CD4-positive, alpha-beta T cell treated with Interleukin-12 subunit alpha and Interleukin-12 subunit beta, for 1 hour (primary cell): Measurements from ENCODE around the gene NAA40.
"Not testable (repeated sequence)": the region's sequence is repeated elsewhere in the genome, so short reads cannot be mapped to it uniquely, and the experiment has no call there.

ENCODE experiments used
- DNase-seq: peaks from one replicate; pipeline ENCODE4 v3.0.0-alpha.2; 2020

NAA40 gene

DNA sequence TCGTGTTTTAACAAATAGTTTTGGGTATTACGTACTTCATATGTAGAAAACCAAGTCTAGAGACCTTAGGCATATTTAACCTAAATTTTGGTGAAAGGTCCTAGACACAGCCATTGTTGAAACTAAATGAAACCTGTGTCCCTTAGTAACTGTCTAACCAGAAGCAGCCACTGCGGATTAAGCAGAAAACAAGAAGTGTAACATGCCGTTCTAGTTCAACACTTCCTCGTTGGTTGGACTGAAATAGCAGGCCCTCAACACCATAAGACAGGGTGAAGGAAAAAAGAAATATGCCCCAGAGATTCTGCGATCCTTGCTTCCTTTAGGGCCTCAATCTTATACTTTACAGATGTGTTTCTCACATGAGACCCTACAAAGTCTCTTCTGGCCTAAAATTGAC, 2.0 kb downstream of the NAA40 start:
- no peak for DNase-seq

DNA sequence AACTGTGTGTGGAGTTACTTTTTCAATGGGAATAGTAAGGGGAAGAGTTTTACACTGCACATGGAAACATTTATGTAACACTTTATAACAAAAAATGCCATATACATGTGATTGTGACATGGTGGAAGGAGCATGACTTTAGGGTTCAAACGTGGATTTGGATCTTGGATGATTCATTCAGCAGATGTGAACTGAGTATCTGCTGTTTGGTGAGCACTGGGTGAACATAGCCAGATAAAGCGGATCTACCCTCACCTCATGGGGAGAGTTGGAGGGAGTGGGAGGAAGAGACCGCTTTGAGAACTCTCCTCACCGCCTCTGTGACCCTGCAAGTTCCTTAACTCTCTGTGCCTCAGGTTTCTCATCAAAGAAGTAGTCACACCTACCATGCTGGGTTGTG, 3.1 kb downstream of the NAA40 start:
- DNase-seq, result no peak

DNA sequence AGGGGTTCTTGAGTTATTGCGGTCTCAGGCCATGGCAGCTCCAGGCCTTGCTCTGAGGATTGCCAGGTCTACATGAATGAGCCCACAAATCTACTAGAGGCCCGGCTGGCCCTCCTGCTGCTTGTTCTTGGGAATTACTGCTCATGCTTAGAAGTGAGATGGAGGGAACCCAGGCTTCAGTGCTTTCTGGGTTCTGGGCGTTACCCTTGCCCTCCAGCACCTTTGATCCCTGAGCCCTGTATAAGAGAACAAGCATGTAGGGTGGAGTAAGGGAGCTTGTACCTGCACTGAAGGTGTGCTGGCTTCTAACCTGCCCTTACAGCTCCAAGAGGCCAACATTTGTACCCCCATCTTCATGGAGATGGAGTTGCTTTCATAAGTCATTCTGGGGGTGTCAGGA, 4.0 kb downstream of the NAA40 start:
- no peak for DNase-seq

DNA sequence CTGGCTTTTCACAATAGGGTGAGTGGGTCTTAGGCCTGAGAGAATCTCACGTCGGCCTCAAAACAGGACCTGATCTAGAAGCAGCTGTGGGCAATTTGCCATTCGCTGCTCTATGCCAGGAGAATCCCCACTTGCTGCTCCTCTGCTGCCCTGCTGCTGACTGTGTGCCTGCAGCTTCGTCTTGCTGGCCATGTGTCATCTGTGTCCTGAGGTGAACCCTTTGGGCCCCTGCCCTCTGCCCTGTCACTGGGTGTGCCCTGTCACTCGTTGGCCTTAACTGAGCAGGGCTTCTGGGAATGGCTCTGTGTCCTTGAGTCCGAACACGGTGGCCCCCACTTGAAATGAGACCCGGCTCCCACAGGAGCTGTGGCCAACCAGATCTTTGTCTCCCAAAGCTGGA, 6.2 kb downstream of the NAA40 start:
- no peak for DNase-seq

DNA sequence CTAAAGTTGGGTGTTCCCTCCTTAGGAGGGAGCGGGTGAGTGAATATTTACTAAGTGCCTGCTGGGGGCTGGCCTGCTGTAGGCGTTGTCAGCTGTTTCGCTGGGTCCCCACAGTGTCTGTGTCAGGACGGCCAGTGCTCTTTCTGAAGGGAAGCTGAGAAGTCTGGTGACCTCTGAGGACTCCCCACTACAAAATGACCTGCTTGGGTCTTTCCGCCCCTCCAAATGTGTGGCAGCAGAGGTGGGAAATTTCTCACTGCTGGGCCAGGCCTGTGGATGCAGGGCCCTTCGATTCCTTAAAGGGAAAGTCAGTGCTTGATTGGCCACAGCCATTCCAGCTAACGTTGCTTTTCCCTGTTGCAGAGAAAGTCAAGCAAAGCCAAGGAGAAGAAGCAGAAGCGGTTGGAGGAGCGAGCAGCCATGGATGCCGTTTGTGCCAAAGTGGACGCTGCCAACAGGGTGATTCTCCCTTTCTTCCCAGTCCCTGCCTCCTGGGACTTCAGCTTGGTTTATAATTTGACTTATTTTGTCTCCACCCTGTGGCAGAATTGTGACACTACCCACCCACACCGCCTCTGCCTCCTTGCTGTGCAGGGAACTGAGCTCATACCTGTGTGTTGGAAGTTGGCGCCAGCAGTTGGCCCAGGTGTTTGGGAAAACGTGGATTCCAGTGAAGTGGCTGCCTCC, 6.8 kb downstream of the NAA40 start:
- DNase-seq, result peak; percentile 68

DNA sequence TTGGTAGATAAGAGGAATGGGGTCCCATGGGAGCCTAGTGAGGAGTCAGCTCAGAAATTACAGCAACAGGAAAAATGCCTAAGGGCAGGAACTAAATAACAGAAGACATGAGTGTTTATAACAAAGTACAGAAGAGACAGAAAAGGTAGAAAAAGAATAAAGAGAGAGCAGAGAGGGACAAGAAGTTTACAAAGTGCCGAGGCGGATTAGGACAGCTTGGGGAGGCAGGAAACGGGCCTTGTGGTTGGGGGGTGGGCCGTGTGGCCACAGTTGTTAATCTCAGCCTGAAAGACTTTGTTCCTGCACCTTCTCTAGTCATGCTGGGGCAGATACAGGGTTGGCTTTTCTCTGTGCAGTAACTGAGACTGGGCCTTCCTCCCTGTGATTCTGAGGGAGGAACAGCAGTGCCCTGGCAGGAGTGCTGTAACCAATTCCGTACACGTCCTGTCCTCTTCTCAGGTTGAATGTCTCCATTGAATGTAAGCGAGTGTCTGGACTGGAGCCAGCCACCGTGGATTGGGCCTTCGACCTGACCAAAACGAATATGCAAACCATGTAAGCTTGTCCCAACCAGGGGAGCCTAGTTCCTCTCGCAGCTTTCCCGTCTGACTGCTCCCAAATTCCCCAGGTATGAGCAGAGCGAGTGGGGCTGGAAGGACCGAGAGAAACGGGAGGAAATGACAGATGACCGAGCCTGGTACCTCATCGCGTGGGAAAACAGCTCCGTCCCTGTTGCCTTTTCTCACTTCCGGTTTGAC, 13.2 kb downstream of the NAA40 start:
- DNase-seq, result peak; percentile 44

DNA sequence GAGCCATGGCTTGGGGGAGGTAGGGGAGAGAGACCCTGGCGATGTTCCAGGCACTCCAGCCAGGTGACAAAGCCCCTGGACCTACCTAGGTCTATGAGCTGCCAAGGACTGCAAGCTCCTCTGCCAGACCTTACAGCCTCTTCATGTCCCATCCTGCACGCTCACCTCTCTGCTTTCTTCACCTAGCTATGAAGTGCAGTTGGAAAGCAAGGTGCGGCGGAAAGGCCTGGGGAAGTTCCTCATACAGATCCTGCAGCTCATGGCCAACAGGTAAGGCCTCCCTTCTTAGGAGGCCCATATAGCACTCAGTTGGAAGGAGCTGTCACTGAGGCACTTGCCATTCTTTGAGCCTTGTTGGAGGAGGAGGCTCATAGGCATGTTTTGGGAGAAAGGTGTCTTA, 13.8 kb downstream of the NAA40 start:
- DNase-seq, result no peak

DNA sequence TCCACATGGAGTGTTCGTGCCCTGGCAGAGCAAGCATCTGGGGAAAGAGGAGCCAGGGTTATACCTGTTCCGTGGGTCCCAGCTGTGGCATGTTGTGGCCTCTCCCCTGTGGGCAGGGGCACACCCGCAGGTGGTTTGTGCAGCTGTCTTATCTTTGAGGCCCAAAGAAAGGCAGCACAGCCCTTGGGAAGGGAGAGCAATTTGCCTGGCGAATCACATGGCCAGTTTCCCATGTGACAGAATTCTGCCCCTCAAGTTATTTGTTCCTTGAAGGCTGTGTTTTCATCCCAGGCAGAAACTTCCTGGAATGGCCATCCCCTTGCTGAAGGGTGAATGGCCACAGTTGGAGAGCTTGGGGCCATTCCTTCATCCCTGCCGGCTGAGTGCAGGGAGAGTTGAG, 19.2 kb downstream of the NAA40 start:
- DNase-seq, result no peak

DNA sequence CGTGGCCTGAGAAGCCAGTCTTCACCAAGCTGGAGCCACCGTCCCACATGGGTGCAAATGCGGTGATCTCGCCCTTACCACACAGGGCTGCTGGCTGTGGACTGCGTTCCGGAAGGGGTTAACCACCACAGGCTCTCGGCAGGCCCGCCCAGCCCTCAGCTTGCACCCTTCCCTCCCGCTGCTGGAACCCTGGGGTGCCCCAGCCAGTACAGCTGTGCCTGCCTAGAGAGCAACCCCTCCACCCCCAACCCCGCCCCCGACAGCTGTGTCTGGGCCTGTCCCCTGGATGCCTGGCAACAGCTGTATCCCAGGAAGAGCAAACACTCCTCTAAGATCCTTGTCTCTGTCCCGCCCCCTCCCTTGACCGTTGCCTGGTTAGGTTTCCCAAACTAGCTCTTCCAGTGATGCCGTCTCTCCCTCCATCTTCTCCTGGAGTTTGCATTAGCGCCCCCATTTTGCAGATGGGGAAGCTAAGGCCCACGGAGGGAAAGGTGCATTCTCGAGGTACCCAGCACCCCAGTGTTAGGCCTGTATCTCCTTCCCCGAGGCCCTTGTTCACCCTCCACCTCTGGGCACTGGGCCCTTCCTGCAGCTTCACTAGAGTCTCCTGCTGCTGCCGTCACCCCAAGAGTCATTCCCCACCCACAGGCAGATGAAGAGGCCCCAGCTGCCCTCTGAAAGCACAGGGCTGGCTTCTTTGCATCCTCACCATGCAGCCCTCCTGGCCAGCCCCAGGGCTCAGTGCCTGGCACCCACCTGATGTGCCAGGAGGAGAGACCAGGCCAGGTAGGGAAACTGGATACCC, 23.0 kb downstream of the NAA40 start:
- DNase-seq, result peak; percentile 46

DNA sequence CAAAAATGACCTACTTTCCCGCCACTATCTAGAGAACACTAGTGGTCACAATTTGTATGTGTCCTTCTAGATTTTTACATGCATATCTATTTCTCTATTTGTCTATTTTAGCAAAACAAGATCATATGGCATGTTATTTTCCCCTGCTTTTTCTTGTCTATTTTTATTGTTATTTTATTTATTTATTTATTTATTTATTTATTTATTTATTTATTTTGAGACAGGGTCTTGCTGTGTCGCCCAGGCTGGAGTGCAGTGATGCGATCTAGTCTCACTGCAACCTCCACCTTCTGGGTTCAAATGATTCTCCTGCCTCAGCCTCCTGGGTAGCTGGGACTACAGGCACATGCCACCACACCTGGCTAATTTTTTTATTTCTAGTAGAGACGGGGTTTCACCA, 25.1 kb downstream of the NAA40 start:
- DNase-seq, result not testable (repeated sequence)

DNA sequence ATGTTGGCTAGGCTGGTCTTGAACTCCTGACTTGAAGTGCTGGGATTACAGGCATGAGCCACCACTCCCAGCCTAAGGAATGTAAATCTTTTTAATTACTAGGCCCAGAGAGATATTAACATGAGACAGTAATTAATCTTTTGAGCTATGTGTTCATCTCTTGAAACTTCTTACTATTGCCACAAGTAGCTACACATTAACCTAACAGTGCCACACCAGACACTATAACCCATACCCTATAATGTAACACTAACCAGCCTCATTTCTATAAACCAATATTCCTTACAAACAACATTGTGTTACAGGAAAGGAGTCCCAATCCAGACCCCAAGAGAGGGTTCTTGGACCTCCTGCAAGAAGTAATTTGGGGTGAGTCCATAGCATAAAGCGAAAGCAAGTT, 27.6 kb downstream of the NAA40 start:
- DNase-seq, result no peak

DNA sequence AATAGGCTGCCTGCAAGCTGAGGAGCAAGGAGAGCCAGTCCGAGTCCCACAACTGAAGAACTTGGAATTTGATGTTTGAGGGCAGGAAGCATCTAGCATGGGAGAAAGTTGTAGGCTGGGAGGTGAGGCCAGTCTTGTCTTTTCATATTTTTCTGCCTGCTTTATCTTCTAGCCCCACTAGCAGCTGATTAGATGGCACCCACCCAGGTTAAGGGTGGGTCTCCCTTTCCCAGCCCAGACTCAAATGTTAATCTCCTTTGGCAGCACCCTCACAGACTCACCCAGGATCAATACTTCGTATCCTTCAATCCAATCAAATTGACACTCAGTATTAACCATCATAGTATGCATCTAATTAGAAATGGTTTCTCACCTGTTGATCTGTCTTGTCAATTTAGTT, 30.7 kb downstream of the NAA40 start:
- DNase-seq, result no peak

DNA sequence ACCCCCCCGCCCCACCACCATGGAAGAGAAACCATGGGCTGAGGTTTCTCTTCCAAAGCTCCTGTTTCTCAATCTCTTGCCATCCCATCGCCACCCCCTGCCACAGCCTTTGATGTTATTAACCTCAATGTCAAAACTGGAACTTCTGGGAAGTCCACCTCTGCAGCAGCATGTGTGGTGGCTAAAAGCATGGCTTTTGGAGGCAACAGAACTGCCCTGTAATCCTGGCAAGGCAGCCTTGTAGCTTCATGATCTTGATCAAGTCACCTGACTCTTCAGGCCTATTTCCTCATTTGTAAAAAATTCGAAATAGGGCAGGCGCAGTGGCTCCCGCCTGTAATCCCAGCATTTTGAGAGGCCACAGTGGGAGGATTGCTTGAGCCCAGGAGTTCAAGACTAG, 32.1 kb downstream of the NAA40 start:
- no peak for DNase-seq

DNA sequence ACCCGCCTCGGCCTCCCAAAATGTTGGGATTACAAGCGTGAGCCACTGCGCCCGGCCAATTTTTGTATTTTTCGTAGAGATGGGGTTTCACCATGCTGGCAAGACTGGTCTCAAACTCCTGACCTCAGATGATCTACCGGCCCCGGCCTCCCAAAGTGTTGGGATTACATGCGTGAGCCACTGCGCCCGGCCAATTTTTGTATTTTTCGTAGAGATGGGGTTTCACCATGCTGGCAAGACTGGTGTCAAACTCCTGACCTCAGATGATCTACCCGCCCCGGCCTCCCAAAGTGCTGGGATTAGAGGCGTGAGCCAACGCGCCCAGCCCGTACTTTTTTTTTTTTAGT, 35.1 kb downstream of the NAA40 start:
- DNase-seq, result not testable (repeated sequence)

DNA sequence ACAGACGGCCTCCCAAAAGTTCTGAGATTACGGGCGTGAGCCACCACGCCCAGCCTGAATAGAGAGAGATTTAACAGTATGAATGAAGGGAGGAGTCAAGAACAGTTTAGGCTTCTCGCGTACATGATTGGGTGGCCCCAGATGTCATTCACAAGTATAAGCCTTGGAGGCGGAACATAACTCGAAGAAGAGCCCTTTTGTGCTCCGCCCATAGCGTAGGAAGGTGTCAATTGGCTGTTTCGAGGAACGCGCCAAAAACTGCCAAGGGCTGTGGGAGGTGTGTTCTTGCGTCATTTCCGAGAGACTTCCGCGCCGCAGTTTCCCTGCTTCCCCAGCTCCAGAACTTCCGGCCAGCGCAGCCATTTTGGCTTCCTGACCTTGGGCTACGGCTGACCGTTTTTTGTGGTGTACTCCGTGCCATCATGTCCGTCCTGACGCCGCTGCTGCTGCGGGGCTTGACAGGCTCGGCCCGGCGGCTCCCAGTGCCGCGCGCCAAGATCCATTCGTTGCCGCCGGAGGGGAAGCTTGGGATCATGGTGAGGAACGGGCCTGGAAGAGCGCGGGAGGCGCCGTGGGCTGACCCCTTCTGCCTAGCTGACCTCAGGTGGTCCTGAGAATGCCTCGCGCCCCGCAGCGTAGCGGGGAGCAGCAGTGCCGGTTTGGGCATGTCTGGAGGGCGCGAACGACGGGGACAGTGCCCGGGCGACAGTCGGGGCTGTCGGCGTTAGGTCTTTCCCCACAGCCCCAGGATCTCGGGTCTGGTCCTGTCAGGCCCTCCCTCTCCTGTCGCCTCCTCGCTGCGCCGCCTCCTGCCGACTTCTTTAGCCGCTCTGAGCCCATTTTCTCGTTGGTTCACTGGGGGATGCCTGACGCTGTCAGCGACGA, 35.7 kb downstream of the NAA40 start, which contains the start of gene COX8A:
TSS of gene COX8A (plus strand) at position 362 of the 885 bp plus-strand sequence. CDS start at position 423, 61 bp downstream.
- peak; percentile 98 for DNase-seq

DNA sequence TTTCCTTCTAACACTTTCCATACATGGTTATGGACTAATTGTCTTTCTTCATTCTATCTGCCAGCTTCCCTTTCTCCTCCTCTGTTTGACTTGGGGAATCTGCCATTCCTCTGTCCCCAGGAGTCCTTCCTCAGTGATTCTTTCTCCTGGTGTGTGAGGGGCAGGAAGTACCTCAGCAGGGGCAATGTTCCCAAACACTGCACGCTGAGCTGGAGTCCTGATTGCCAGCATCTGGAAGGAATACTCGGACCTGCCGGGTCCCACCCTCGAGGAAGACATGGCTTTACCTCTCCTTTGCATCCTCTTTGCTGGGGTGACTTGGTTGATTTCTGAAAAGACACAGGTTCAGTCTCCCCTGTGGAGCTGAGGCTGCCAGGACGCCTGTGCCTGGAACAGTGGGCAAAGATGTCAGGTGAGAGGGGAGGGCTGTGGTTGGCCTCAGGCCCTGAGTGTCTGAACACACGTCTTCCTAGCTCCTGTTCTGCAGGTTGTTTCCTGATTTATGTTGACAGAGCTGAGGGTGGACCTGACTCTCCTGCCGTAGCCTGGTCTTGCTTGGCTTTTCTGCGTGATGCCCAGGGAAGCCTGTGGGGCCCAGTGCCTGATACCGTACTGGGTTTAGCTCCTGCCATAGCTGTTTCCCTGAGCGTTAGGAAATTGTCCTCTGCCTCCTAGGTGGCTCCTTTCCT, 39.9 kb downstream of the NAA40 start:
- no peak for DNase-seq

DNA sequence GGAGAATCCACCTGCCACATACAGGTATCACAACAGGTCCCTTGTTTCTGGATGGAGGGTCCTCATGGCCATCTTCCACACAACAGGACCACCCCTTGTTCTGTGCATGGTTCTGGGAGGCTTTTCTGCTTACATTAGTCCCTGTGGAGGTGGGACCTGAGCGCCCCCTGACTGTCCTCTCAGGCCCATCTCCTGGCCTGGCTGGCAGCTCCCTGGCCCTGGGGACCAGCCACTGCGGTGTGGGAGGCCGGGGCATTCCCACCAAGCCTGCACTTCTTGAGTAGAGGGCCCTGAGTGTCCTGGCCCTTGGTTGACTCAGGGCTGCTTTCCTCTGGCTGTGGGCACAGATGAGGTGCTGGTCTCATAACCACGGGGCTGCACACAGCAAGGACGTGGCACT, 40.6 kb downstream of the NAA40 start:
- DNase-seq, result no peak

DNA sequence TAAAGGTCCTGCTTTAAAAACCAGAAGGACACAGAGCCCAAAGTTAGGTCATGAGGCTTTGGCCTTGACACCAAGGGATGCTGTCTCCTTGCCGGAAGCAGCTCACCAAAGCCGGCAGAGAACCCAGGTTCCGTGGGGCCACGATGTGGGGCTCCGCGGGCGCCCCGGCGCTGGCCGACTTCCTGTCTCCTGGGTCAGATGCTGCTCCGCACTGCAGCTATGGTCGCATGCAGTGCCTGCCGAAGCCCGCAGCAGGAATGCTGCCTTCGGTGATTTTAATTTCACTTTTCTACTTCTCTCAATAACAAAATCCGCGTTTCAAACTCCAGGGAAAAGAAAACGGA, 47.0 kb downstream of the NAA40 start:
- peak; percentile 78 for DNase-seq

DNA sequence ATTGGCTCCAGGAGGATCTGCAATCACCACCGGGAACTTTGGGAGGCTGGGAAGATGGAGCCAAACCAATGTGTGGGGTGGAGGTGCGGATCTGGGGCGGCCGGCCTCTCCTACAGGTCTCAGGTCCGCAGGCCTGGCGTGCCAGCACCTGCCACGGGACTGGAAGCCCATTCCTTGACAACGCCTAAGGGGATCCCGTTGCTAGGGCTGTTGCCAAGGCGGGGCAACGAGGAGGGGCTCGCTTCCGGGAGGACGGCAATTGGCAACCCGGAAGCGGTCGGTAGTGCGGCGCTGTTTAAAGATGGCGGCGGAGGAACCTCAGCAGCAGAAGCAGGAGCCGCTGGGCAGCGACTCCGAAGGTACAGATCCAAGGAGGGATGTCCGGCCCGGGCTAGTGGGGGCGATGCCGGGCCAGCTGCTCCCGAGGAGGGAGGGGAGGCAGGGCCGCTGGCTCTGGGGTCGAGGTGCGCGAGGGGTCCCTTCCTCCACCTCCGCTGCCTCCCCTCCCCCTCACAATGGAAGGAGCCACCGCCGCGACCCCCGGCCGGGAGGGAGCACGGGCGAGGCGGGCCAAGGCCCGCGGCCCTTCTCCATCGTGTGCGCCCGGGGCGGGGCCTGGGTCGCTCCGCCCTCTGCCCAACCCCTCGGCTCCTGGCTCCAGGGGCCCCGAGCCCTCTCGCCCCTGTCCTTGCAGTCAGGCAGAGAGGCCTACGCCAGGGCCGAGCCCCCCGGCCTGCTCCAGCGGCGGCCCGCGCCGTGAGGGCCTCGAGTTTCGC, 47.5 kb downstream of the NAA40 start, which contains the start of gene OTUB1:
TSS of gene OTUB1 (plus strand) at position 283 of the 776 bp plus-strand sequence. CDS start at position 302, 19 bp downstream.
- DNase-seq, result peak; percentile 89

DNA sequence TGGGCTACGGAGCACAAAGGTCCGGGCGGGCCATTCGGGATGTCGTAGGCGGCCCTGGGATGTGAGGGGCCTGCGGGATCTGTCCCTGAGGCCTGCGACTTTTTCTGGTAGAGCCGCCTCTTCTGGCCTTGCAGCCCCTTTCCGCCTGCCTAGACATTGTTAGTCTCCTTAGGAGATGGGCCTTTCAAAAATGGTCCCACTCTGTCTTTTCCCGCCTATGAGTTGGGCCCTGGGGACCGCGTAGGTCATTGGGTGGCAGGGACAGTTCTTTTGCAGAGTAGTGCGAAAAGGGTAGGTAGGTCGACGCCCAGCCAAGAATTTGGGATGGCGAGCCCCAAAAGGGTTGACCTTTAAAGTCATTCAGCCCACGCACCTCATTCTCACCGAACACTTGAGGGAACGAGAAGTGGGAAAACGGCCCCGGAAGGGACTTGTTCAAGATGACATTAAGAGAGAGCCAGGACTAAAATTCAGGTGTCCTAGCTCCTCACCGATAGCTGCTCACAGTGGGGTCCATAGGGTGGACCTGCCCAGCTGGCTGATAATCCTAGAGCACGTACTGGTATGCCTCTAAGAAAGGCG, 48.2 kb downstream of the NAA40 start:
- DNase-seq, result no peak

DNA sequence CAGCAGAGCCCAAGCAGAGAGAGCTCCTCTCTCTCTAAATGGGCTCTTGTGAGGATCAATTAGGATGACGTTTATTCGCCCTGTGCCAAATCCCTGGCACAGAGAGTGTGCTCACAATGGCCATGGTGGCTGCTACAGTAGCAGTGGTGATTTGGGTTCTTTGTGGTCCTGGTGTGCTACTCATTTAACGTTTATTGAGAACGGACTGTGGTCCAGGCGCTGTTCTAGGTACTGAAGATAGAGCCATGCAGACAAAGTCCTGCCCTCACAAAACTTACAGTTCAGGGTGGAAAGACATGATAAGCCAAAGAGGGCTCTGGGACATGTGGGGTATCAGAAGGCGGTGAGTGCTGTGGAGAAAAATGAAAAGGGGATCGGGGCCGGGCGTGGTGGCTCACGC, 52.8 kb downstream of the NAA40 start:
- no peak for DNase-seq
